NB4 (cell line): ENCODE data around the gene TEAD1.

Source experiments
- POLR2A ChIP-seq: IDR thresholded peaks from 2 replicates; pipeline ENCODE4 v1.6.1; 2011; ENCODE audit warnings: mild to moderate bottlenecking; ENCODE audit not compliant: insufficient read length; ENCODE audit errors: extremely low read depth
- TF ChIP-seq, protein P1 (sequence below): IDR thresholded peaks from one replicate; pipeline ENCODE4 v1.5.1; 2012; ENCODE audit warnings: low read depth, low read length

DNA sequence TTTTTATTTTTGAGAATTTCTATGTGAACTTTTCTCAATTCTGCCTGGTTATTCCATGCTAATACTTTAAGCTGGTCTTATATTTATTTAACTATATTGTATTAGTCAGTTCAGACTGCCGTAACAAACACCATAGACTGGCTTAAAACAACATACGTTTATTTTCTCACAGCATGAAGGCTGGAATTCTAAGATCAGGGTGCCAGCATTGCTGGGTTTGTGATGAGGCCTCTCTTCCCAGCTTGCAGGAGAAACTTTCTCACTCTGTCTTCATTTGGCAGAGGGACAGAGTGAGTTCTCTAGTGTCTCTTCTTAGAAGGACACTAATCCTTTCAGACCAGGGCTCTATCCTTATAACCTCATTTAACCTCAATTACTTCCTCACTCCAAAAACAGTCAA lies 16.2 kb upstream of the TEAD1 start:
- TF ChIP-seq, protein P1, sequence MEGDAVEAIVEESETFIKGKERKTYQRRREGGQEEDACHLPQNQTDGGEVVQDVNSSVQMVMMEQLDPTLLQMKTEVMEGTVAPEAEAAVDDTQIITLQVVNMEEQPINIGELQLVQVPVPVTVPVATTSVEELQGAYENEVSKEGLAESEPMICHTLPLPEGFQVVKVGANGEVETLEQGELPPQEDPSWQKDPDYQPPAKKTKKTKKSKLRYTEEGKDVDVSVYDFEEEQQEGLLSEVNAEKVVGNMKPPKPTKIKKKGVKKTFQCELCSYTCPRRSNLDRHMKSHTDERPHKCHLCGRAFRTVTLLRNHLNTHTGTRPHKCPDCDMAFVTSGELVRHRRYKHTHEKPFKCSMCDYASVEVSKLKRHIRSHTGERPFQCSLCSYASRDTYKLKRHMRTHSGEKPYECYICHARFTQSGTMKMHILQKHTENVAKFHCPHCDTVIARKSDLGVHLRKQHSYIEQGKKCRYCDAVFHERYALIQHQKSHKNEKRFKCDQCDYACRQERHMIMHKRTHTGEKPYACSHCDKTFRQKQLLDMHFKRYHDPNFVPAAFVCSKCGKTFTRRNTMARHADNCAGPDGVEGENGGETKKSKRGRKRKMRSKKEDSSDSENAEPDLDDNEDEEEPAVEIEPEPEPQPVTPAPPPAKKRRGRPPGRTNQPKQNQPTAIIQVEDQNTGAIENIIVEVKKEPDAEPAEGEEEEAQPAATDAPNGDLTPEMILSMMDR: no peak
- no peak for TF ChIP-seq POLR2A
